Occipital lobe (tissue), 2 donors: ENCODE results near the gene MTIF3. TPM values are rescaled to one million over a fixed set of nuclear protein-coding genes. Genes with fewer than 3 reads are reported as not detected.

Experiments
- DNase-seq: peaks from one replicate; lab custom pipeline; 2025; lab: John Stamatoyannopoulos, UW
- total RNA-seq: library from RNA; depleted of rRNA; stranded (reverse); fragments of >200 nt; gene quantifications from one replicate; pipeline ENCODE4 v1.2.3, GENCODE V29; 2014

MTIF3 gene, protein sequence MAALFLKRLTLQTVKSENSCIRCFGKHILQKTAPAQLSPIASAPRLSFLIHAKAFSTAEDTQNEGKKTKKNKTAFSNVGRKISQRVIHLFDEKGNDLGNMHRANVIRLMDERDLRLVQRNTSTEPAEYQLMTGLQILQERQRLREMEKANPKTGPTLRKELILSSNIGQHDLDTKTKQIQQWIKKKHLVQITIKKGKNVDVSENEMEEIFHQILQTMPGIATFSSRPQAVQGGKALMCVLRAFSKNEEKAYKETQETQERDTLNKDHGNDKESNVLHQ
- total RNA-seq = 50.2 TPM

DNA sequence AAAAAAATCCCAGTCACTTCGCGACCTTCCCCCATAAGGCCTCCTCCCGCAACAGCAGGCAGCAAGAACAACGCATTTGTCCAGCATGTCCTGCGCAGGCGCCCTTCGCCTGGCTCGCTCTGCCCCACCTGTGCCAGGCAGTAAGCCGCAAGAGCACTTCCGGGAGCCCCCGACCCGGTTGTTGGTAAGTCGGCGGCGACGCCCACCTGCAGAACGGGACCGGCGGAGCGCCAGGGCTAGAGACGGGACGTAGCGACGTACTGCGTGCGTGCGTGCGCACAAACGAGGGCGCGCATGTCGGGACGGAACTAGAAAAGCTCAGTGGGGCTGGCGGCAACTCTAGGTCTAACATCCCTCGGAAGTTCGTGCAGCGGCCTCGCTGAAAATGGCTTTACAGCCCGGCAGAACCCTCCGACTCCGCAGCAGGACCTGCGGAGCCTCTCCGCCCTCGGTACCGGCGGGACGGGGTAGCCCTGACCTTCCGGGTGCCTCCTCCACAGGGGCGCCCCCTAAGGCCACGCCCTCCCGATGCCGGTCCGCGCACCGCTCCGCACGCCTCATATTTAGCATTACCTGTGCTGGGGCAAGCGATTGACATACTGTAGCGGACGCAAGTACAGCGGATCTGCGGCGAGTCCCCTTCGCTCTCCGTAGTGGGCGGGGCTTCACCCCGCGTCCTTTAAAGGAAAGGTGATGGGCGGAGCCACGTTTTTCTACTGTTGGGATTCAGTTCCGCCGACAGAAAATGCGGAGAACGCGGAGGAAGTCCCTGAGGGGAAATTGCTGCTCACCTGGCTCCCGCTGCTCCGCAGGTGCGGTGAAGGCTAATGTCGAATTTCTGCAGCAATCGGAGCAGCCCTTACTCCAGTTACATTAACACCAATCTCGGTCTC lies at the start of gene MTIF3:
Gene MTIF3 (minus strand): TSS at position 629 of the 893 bp plus-strand sequence. CDS start 10,116 bp downstream, outside the sequence.
- peak; percentile 87 for DNase-seq

DNA sequence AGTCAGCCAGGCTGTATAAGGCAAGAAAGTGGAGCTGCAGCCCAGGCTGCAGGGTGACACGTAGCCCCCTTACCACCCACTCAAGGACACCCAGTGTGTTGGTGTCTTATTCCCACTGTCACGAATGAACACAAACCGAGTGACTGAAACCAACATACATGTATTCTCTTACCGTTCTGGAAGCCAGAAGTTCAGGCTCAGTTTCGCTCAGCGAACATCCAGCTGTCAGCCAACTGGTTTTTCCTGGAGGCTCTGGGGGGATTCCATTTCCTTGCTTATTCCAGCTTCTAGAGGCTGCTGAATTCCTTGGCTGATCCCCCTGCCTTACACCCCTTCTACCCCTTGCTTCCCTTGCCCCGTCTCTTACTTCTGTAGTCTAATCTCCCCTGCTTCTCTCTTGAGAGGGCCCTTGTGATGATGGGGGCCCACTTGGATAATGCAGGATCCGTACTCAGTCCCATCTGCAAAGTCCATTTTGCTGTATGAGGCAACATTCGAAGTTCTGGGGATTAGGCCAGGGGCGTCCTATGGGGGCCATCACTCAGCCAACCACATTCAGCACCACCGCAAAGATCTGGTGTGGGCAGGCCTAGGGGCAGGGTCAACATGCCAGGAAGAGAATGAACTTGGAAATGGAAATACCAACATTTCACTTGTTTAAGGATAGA lies 47.3 kb upstream of the MTIF3 start:
- DNase-seq = no peak

DNA sequence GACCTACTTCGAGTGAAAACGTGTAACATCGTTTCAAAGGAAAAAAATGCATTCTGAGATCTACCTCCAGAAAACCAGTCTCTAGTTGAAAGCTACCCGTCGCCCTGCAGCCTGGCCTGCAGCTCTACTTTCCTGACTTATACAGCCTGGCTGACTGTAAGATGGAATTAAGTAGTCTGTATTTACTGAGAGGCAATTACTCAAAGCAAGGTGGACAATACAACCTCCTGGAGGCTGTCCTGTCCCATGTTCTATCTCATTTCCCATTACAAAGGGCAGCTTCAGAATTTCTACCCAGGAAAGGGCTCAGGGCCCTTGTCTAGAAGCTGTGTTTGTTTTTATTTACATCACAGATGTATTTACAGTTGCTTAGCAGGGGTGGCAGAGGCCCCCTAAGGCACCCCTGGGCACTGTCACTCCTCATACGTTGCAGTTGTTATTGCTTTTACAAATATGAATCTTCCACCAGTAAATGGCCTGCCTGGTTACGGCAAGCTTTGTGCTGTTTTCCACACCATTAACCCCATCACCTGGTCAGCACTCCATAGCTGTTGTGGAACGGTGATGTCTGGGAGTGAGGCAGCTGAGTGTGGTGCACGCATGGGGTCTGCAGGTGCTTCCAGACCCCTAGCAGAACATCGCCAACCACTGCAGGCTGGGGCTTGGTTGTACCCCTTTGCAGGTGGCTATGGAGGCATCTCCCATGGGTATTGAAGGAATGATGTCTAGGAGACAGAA lies 46.3 kb upstream of the MTIF3 start:
- DNase-seq = no peak

DNA sequence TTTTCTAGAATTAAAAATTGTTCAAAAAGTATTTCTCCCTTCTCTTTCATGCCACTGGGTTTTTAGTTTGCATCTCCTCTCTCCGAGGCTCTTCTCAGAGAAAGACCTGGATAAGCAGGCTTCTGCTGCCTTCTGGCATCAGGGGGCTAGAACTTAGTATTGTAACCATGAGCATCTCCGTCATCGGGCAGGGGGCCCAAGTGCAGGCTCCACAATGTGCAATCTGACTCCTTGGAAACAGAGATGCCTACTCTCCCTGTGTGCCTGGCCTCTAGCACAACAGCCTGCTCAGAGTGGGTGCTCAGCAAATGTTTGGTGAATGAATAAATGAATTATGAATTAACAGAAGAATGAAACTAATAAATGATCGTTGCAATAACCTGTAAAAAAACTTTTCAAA lies 45.6 kb upstream of the MTIF3 start:
- no peak for DNase-seq

DNA sequence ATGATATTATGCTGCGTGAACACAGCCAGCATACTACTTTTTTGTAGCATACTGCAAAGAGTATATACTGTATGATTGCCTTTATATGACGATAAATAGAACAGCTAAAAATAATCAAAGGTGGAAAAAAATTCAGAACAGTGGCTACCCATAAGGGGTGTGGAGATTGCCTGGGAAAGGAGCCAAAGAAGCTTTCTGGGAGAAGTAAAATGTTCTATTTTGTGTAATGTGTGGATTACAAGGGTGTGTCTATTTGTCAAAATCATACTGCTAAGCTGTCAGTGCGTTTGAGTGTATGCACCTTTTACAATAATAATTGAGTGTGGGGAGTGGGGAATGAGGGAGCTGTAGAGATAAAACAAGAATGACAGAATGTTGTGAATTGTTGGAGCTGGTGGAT lies 45.2 kb upstream of the MTIF3 start:
- no peak for DNase-seq

DNA sequence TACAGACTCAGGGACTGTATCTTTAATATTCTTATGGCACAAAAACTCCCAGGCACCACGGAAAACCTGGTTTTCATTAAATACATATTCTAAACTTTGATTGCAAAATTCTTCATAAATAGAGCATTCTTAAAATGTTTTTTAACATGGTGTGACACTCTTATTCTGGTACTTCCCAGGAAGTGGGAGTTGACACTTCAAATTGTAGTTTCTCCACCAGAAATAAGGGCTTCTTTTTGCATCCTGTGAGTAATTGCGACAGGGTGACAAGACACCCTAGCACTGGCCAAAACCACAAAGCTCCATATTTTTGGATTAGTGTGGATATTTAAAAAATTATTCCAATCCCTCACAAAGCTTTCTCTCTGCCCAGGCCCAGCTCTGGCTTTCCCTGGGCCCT lies 43.6 kb upstream of the MTIF3 start:
- DNase-seq = no peak

DNA sequence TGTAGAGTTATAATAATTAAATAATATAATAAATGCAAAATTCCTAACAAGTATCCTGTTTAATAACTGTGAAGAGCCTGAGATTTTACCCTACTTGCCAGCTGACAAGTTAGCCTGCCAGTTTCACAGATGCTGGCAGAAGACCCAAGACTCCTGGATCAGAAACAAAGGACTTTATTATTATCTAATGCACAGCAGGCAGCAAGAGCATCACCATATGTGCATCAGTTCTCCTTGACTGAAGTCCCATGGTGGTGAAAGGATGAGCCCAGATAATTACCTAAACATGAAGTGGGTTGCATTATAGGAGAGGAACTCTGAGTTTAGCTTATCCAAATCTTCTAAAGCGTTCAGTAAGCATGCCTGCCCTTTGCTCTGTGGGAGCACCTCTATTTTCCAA lies 39.1 kb upstream of the MTIF3 start:
- DNase-seq = no peak

DNA sequence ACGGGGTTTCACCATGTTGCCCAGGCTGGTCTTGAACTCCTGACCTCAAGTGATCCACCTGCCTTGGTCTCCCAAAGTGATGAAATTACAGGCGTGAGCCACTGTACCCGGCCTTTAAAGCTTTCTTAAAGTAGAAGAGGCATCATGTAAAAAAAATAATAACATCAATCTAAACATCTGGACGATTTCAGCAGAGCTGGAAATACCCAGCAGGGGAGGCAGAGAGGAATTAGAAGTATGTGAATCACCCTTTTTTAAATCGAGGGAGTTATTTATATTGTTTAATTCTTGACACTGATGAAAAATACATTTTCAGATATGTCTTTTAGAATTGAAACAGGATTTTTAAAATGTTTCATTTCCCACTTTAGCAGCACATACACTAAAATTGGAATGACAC lies 37.4 kb upstream of the MTIF3 start:
- no peak for DNase-seq

DNA sequence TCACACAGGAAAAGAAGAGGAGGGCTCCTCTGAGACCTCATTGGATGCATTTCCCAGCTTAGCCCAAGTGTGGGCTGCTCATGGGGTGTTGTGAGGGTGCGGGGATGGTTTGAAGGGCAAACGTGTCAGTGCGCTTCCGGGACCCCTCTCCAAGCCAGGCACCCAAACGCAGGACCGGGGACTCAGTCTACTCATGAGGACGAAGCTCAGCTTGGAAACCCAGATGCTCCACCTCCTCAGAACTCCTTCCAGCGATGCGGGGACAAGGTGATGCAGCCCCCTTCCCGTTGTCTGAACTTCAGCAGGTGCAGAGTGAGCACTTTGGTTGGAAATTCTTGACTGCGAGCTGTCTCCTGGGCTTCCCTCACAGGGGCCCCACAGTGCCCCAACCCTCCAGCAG lies 33.1 kb upstream of the MTIF3 start:
- DNase-seq = no peak

DNA sequence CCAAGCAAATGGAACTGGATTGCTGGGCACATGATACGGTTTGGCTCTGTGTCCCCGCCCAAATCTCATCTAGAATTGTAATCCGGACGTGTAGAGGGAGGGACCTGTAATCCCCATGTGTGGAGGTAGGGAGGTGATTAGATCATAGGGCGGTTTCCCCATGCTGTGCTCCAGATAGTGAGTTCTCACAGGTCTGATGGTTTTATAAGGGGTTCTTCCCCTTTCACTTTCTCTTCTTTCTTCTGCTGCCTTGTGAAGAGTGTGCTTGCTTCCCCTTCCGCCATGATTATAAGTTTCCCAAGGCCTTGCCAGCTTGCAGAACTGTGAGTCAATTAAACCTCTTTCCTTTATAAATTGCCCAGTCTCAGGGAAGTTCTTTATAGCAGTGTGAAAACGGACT lies 32.6 kb upstream of the MTIF3 start:
- no peak for DNase-seq

DNA sequence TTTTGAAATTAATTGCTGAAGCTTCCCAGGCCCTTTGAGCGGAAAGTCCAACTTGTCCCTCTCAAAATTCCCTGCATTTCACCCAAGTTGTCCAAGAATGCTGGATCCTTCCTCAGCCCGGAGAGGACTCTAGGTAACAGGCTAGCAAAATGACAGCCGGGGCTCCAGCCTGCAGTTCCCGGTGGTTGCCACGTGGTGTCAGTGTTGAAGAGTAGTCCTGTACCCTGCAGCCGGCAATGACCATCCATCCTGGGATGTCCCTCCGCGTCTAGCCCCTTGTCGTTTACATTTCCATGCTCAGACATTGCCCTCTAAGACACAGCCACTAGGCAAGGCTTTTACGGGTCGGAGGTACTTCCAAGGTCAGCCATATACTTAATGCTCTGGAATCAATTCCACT lies 31.4 kb upstream of the MTIF3 start:
- DNase-seq = no peak

DNA sequence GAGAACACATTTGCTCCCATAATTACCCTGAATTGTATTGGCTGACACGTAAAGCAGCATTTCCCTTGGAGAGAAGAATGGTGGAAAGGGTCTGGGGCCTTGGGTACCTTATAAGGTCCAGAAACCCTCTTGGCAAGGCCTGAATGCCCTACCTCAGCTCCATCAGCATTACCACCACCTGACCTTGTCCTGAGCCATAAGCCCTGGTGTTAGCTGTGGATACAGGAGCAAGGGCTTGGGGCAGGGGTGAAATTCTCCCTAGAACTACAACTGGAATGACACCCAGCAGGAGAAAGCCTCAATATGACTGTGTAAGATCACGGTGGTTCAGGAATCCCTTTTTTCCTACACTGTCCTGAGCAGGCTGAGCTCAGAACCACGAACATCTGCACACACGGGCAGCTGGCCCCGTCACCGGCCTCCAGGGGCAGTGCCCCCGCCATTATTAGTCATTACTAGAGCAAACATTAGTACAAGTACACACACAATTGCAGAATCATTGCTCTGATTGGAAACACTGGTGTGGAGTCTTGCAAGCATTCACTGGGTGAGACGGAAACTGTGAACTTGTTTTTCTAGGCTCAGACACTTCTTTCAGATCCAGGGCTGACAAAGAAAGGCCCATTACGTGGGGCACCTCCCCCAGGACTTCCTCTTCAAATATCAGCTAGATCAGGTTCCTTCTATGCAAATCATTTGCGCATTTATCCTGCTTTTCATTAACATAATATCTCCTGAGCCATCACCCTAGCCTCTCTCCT lies 26.8 kb upstream of the MTIF3 start:
- DNase-seq = no peak

DNA sequence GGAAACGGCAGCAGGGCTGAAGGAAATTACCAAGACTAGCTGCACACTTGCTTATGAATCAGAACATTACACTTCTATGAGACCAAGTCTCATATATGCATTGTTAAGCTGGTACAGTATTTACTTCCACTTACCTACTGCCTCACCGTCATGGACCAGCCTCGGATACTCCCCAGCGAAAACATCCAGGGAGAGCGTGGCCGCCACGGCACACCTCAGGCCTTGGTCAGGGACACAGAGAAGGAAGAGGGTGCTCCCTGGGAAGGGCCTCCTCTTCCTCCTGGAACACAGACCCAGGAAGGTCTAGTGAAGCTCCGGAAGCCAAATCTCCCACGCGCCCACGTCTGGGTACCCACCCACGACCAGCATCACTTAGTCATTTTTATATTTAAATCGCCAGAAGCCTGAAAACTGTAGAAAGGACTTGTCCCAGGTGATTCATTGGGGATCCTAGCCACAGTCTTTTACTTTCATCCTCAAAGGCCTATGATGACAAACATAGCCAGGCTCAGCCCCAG lies 24.4 kb upstream of the MTIF3 start:
- DNase-seq = peak; percentile 44

DNA sequence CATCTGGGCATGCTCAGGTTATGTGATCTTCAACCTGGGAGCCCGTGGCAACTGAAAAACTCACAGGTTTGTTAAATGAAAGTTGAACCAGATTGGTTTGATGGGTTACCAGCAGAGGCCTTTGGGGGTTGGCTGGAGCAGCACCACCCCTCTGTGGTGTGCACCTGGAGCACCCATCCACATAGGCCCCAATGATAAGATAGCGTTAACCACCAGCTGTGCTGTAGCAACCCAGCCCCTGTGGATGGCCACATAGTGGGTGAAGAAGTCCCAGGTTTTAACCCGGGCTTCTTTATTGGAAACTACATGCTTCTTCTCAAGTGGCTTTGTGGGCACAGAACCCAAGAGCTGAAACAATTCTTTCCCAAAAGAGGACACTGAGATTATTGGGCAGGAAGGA lies 22.6 kb upstream of the MTIF3 start:
- no peak for DNase-seq

DNA sequence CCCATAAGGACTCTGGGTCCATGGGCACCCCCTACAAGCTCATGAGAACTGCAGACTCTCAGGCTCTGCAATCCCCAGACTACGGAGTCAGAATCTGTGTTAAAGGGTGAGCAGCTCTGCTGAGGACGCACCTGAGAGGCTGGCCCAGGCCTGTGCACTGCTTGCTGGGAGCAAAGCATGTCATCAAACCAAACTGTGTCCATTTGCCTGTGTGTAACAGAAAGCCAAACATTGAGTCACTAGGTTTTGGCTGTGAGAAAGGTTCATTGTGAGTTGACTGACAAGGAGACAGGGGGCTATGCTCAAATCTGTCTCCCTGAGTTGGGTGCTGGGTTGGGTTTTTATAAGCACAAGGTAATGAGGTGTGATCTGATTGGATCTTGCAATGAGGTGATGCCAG lies 22.1 kb upstream of the MTIF3 start:
- no peak for DNase-seq

DNA sequence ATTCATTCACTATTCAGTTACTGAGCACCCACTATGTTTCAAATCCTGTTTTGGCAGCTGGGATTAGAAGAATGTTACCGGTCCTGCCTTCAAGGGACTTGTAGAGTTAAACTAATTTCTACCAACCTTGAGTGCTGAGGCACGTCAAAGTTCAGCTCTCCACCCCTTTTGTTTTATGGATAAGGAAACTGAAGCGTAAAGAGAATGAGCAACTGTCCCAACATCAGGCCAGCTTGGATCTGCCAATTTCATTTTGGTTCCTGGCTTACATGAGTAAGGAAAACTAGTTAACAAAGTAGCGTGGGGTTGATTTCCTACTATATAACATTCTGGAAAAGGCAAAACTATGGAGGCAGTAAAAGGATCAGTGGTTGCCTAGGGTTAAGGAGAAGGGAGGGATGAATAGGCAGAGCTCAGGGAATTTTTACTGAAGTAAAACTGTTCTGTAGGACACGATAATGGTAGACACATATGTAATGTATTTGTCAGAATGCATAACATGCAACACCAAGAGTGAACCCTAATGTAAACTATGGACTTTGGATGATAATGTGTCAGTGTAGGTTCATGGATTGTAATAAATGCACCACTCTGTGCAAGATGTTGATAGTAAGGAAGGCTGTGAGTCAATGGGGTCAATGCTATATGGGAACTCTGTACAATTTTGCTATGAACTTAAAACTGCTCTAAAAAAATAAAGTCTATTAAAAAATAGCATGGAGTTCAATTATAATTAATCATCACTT lies 19.9 kb upstream of the MTIF3 start:
- no peak for DNase-seq

DNA sequence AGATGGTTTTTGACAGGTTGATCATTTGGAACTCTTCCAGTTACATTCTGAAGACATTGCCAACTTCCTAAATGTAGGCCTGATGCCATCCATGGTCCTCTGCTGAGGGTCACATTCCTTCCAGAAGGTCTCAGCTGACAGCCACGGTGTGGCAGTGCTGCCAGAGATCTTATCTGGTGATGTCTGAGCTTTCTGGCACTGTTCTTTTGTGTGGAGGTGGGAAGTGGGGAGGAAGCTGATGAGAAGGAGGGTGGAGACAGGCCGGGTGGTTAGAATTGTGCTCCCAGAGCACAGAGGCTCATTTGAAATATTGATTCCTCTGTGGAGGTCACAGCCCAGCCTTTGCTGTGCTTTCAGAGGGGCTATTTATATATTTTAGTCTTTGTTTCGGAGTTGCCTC lies 16.1 kb upstream of the MTIF3 start:
- DNase-seq = no peak

DNA sequence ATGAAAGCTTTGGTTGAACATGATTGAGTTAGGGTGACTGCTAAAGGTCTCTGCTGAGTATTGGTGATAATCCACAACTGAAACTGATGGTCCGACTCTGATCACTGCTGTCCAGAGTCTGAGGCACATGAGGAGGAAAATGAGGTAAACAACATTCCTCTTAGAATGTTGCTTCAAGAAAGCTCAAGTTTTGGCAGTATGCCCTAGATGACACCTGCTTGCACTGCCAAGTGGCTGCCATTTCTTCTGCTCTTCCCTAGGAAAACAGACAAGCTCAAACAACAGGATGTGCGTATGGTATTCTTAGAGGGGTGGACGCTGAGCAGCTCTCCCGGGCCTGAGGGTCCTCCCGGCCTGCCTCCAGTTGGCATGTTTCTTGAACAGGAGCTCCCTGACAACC lies 15.2 kb upstream of the MTIF3 start:
- DNase-seq = no peak

DNA sequence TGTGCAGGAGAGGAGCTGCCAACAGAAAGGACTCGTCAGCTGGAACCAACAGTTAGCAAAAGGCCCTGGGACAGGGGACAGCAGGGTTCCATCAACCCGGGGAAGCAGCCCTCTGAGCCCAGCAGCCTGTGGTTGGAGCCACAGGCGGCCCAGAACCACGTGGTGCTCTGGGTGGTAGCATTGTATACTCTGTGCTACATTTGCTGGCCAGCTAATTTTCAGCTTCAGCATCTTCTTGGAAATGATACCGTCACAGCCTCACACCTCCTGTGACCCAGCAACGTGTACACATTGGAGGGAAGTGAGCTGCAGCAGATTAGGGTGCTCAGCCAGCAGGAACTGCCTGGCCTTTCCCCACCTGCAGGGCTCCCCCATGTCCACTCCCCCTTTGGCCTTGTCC lies 13.1 kb upstream of the MTIF3 start:
- no peak for DNase-seq
